Duodenal mucosa (tissue), 2 donors: Measurements from ENCODE around the gene RESF1.
A peak's percentile ranks its signal among the peaks of the same experiment; 100 is the strongest.
"Not testable (repeated sequence)": the region's sequence is repeated elsewhere in the genome, so short reads cannot be mapped to it uniquely, and the experiment has no call there.

Experiments
- H3K27ac ChIP-seq: one replicate; pipeline ENCODE4 v1.7.0; 2013; ENCODE audit warnings: low read depth, low read length
- H3K27me3 ChIP-seq, 2 donors: one replicate each; pipeline ENCODE4 v1.7.0; 2013; ENCODE audit warnings: low read length in 2 of 2, control low read depth in 1 of 2; ENCODE audit not compliant: insufficient read depth in 2 of 2, control insufficient read depth in 1 of 2
- H3K36me3 ChIP-seq, 2 donors: one replicate each; pipeline ENCODE4 v1.7.0; 2013; ENCODE audit warnings: low read length in 2 of 2, control low read depth in 1 of 2; ENCODE audit not compliant: insufficient read depth in 2 of 2, control insufficient read depth in 1 of 2
- H3K4me1 ChIP-seq, 2 donors: one replicate each; pipeline ENCODE4 v1.7.0; 2013; ENCODE audit warnings: low read length in 2 of 2, control low read depth in 1 of 2; ENCODE audit not compliant: insufficient read depth in 2 of 2, control insufficient read depth in 1 of 2
- H3K4me3 ChIP-seq, 2 donors: one replicate each; pipeline ENCODE4 v1.7.0; 2013; ENCODE audit warnings: low read length in 2 of 2, low read depth in 1 of 2
- H3K9ac ChIP-seq, 2 donors: one replicate each; pipeline ENCODE4 v1.7.0; 2013; ENCODE audit warnings: low read length in 2 of 2, low read depth in 1 of 2
- H3K9me3 ChIP-seq, 2 donors: one replicate each; pipeline ENCODE4 v1.7.0; 2013; ENCODE audit warnings: low read length in 2 of 2, control low read depth in 1 of 2; ENCODE audit not compliant: control insufficient read depth in 1 of 2

Gene RESF1

GRCh38 chr12:31944299-31944698, 14.9 kb upstream of the RESF1 start:
- H3K9me3 ChIP-seq, result peaks cover 0 to 13% of the 10 kb centered on the region in 2 donors
- H3K27ac ChIP-seq, result no peak overlapping the region
- H3K9ac ChIP-seq, result no peak overlapping the region
- peaks cover 0 to under 1% of the 10 kb centered on the region in 2 donors for H3K4me1 ChIP-seq
- no peaks in the 10 kb centered on the region for H3K27me3 ChIP-seq
- no peak overlapping the region for H3K4me3 ChIP-seq
- no peaks in the 10 kb centered on the region for H3K36me3 ChIP-seq

GRCh38 chr12:31947971-31948370, 11.2 kb upstream of the RESF1 start:
- Histone ChIP-seq H3K9ac (no peak overlapping the region), H3K4me3 (no peak overlapping the region), H3K27me3 (no peaks in the 10 kb centered on the region), H3K9me3 (peaks cover 3 to 13% of the 10 kb centered on the region in 2 donors), H3K36me3 (no peaks in the 10 kb centered on the region), H3K27ac (no peak overlapping the region), H3K4me1 (peaks cover 0 to 5% of the 10 kb centered on the region in 2 donors)

- H3K27me3 ChIP-seq, H3K4me3 ChIP-seq, H3K9ac ChIP-seq, H3K4me1 ChIP-seq, H3K9me3 ChIP-seq, H3K36me3 ChIP-seq: not testable (repeated sequence)
- peak overlapping the region; percentile 7 for H3K27ac ChIP-seq
Observed at GRCh38 chr12:31948697-31949359, 10.4 kb upstream of the RESF1 start.

- H3K27me3 ChIP-seq, result no peaks in the 10 kb centered on the region
- H3K9ac ChIP-seq, result no peak overlapping the region
- no peak overlapping the region for H3K4me3 ChIP-seq
- peaks cover 3% of the 10 kb centered on the region in 2 donors for H3K9me3 ChIP-seq
- no peak overlapping the region for H3K27ac ChIP-seq
- no peaks in the 10 kb centered on the region for H3K36me3 ChIP-seq
- H3K4me1 ChIP-seq, result peaks cover 0 to 7% of the 10 kb centered on the region in 2 donors
Observed at GRCh38 chr12:31950088-31950487, 9.1 kb upstream of the RESF1 start.

GRCh38 chr12:31950492-31950891, 8.7 kb upstream of the RESF1 start:
- H3K4me3 ChIP-seq, result no peak overlapping the region
- peaks cover 0 to 11% of the 10 kb centered on the region in 2 donors for H3K4me1 ChIP-seq
- no peak overlapping the region for H3K9ac ChIP-seq
- H3K9me3 ChIP-seq, result peaks cover 3% of the 10 kb centered on the region in 2 donors
- no peaks in the 10 kb centered on the region for H3K27me3 ChIP-seq
- no peaks in the 10 kb centered on the region for H3K36me3 ChIP-seq
- H3K27ac ChIP-seq, result no peak overlapping the region

- Histone ChIP-seq H3K27me3 (no peaks in the 10 kb centered on the region), H3K9ac (no peak overlapping the region), H3K36me3 (no peaks in the 10 kb centered on the region), H3K4me3 (no peak overlapping the region), H3K27ac (no peak overlapping the region), H3K9me3 (peaks cover 3% of the 10 kb centered on the region in 2 donors), H3K4me1 (peaks cover 0 to 11% of the 10 kb centered on the region in 2 donors)
Observed at GRCh38 chr12:31951008-31951407, 8.2 kb upstream of the RESF1 start.

GRCh38 chr12:31951939-31952338, 7.3 kb upstream of the RESF1 start:
- Histone ChIP-seq H3K4me1 (peaks cover 0 to 11% of the 10 kb centered on the region in 2 donors), H3K4me3 (no peak overlapping the region), H3K9ac (no peak overlapping the region), H3K9me3 (peaks cover 3% of the 10 kb centered on the region in 2 donors), H3K27ac (no peak overlapping the region), H3K27me3 (no peaks in the 10 kb centered on the region), H3K36me3 (no peaks in the 10 kb centered on the region)

- no peak overlapping the region for H3K27ac ChIP-seq
Observed at GRCh38 chr12:31952418-31952817, 6.8 kb upstream of the RESF1 start.

GRCh38 chr12:31954925-31955858, 4.0 kb upstream of the RESF1 start:
- Histone ChIP-seq H3K4me1 (peaks cover 5 to 12% of the 10 kb centered on the region in 2 donors), H3K9me3 (no peaks in the 10 kb centered on the region)

More at GRCh38 chr12:31952418-31952817, 6.8 kb upstream of the RESF1 start:
- no peak overlapping the region for H3K4me3 ChIP-seq
- H3K4me1 ChIP-seq, result peaks cover 0 to 11% of the 10 kb centered on the region in 2 donors
- H3K36me3 ChIP-seq, result no peaks in the 10 kb centered on the region
- H3K9me3 ChIP-seq, result peaks cover 3% of the 10 kb centered on the region in 2 donors
- H3K9ac ChIP-seq, result no peak overlapping the region
- no peaks in the 10 kb centered on the region for H3K27me3 ChIP-seq

GRCh38 chr12:31958569-31959160, 550 bp upstream of the RESF1 start:
- Histone ChIP-seq H3K36me3 (peaks cover 0 to 11% of the 10 kb centered on the region in 2 donors), H3K27ac (peak overlapping the region; percentile 48)

More at GRCh38 chr12:31954925-31955858, 4.0 kb upstream of the RESF1 start:
- no peak overlapping the region for H3K27ac ChIP-seq
- no peak overlapping the region for H3K9ac ChIP-seq
- H3K4me3 ChIP-seq, result no peak overlapping the region
- no peaks in the 10 kb centered on the region for H3K36me3 ChIP-seq
- H3K27me3 ChIP-seq, result no peaks in the 10 kb centered on the region

More at GRCh38 chr12:31958569-31959160, 550 bp upstream of the RESF1 start:
- Histone ChIP-seq H3K9ac (peak overlapping the region; percentile 56 to 84), H3K4me1 (peaks cover 23 to 26% of the 10 kb centered on the region in 2 donors), H3K4me3 (peak overlapping the region; percentile 87 to 97), H3K9me3 (no peaks in the 10 kb centered on the region), H3K27me3 (no peaks in the 10 kb centered on the region)
